Hematopoietic multipotent progenitor cell treated with erythropoietin and hydrocortisone succinate and interleukin-3 and kit ligand, for 15 days (in vitro differentiated cells): ENCODE results near the gene VPS52.

Experiments
- DNase-seq: peaks from one replicate; pipeline ENCODE4 v3.0.0-alpha.2; 2015; ENCODE audit warnings: low spot score

Gene VPS52

DNA sequence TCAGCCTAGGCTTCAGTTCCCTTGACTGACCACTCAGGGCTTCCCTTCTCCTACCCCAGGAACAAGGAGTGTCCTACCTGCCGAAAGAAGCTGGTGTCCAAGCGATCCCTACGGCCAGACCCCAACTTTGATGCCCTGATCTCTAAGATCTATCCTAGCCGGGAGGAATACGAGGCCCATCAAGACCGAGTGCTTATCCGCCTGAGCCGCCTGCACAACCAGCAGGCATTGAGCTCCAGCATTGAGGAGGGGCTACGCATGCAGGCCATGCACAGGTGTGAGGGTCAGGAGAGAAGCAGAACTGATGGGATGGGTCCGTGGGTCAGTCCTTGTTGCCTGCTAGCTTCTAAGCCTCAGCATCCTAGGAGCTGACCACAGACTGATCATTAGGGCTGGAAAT lies 61.8 kb downstream of the VPS52 start:
- DNase-seq = no peak

DNA sequence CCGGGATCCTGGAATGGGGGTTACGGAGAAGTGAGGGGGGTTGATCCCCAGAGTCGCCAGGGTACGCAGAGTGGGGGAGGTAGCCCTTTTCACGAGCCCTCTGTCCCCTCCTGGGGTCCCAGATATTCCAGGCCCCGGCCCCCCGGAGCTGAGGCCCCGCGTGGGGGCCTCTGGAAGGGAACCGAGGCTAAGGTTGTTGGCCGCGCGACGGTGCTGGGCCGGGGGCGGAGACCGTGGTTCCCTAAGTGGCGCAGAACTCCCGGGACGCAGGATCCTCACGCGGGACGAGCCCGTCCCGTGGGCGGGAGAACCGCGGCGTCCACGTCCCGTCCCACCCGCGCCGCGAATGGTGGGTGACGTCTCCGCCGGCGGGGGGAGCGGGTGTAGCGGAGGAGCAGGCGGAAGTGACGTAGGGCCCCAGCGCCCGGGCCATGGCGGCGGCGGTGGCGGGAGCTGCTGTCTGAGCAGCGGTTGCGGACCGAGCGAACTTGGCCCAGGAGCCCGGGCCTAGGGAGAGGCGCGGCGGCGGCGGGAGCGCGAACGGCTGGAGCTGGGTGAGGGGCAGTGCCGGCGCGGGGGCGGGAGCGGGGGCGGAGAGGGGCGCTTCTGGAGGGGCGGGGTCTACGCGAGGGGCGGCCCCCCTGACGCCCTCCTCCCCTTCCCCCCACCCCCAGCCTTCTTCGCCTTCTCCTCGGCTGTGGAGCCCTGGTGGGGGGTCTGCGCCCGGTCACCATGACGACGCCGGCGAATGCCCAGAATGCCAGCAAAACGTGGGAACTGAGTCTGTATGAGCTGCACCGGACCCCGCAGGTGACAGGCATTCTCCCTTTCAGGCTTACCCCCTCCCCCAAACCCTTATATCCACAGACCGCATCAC lies 63.3 kb downstream of the VPS52 start, which contains the start of gene RING1:
Gene RING1 (plus strand): TSS at position 410 of the 877 bp plus-strand sequence. CDS start 323 bp downstream, at position 733.
- DNase-seq = peak; percentile 88

DNA sequence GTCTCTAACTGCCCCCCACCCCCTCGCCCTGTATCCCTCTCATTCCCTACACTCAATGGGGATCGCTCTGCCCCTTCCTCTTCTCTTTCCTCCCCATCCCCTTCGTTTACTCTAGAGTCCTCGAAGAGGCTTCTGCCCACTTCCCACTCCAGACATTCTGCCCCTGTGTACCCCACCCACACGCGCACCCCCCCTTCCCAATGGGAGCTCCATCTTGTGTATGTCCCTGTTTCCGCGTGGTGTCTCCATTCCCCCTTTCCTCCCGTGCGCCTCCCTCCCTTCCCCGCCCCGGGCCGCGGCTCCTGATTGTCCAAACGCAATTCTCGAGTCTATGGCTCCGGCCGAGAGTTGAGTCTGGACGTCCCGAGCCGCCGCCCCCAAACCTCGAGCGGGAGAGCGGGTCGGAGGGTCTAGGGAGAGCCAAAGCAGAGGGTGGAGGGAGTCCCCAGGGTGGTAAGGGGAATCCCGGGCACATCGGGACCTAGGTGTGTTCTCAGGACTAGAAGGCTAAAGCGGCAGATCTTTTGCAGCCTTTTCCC lies 64.1 kb downstream of the VPS52 start:
- DNase-seq = no peak

DNA sequence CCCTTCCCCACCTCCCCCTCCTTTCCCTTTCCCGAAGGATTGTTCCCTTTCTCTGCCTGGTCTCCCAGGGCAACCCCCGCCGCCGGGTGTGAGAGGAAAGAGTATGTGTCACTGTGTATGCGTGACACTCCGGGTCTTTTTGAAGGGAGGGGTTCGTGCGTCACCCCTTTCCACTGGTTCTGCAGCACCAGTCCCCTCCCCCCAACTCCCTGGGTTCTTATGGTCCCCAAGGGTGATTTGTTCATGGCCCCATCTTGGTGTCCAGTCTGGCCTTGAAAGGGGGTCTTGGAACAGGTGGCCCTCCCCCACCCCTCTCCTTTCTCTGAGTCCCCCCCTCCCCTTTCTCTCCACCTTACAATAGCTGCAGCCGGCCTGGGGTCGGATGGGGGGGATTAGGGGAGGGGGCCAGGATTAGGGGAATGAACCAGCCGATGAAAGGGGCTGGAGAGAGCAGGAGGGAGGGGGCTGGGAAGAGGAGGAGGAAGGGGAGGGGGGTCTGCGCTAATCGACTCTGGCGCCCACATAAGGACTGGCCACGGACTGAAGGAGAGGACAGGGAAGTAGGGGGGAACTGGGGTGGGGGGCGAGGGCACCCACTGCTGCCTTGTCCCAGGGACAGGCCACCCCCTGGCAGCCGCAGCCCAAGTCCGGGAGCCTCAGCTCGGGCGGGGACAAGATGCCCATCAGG lies 64.7 kb downstream of the VPS52 start:
- DNase-seq = no peak

DNA sequence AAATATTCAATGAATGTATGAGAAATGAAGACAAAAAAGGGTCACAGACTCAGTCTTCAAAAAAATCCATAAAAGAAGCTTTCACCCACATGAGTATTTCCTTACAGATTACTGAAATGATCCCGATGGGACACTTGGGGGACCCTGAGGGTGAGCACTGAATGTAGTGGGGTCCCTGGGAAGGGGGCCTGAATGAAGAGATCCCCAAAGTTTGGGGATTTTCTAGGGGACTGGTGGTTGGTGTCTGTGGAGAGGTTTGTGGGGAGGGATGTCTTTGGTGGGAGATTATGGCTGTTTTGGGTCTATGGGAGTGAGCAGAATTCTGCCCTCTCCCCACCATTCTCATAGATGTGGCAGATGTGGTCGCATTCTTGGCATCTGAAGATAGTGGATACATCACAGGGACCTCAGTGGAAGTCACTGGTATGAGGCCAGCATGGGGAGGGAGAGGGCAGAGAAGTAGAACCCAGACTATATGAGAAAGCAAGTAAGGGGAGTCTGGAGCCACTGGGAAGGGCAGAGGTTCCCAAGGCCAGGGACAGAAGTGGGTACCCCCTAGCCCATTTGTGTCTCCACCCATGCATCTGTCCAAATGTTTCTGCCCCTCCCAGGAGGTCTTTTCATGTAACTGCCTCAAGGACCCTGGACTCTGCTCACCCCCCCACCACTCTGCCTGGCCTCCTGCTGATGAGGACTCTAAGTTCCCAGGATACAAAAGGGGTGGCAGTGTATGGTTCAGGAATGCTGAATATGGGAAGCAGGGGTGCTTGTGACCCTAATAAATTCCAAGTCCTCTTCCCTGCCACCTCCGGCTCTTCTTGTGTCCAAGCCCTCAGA lies 65.4 kb downstream of the VPS52 start:
- no peak for DNase-seq

DNA sequence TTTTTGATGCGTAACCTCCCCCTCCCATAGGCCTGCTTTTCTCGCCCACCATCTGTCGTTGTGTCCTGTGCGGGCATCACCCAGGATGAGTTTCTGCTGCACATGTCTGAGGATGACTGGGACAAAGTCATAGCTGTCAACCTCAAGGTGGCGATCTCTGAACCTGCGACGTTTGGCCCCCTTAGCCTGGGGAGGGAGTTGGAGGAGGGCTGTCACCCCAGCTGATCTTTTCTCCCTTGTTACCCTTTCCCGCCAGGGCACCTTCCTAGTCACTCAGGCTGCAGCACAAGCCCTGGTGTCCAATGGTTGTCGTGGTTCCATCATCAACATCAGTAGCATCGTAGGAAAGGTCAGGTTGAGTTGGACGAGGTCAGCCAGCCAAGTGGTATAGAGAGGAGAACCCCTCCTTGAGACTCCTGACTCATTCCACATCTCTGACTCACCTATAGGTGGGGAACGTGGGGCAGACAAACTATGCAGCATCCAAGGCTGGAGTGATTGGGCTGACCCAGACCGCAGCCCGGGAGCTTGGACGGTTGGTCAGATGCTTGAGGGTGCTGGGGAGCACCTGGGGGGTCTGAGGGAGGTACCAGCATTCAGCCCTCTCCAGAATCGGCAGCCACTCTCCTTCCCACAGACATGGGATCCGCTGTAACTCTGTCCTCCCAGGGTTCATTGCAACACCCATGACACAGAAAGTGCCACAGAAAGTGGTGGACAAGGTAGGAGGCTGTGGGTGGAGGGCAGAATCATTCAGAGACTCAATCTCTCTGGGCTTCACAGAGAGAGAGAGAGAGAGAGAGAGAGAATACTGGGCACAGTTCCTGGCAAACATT lies 66.3 kb downstream of the VPS52 start:
- DNase-seq = no peak

DNA sequence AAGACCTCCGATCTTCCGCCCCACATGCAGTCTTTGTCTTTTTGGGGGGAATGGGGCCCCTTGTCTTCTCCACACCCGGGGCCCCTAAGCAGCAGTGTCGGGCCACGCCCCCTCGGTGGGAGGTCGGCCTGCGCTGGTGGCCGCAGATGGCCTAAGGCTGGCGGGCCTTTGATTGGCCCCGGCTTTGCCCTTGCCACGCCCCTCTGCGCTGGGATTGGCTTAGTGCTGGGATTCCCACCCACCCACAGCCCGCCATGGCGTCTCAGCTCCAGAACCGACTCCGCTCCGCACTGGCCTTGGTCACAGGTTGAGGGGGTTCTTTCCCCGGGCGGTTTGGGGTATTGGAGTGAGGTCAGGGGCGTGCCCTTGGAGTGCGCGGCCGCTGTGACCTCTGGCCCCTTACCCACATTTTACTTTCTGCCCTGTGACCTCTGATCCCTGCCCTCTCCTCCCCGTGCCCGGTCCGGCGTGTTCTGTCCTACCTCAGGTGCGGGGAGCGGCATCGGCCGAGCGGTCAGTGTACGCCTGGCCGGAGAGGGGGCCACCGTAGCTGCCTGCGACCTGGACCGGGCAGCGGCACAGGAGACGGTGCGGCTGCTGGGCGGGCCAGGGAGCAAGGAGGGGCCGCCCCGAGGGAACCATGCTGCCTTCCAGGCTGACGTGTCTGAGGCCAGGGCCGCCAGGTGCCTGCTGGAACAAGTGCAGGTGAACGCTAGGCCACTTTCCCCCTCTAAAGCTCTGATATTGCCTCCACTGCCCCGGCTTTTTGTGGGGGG lies 67.1 kb downstream of the VPS52 start, which contains the start of gene HSD17B8:
Gene HSD17B8 (plus strand): TSS at position 241 of the 776 bp plus-strand sequence. CDS start 14 bp downstream, at position 255.
- DNase-seq = peak; percentile 92

DNA sequence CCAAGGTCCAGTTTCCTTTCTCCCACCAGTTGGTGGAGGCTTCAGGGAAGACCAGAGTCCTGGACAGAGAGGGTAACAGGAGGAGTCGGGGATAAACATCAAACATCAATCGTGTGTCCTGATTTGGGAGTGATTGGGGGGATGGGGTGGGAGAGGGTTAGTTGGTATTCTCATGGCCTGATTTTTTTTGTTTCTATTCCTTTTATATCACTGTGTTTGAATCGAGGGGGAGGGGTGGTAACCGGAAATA lies 67.6 kb downstream of the VPS52 start:
- no peak for DNase-seq

DNA sequence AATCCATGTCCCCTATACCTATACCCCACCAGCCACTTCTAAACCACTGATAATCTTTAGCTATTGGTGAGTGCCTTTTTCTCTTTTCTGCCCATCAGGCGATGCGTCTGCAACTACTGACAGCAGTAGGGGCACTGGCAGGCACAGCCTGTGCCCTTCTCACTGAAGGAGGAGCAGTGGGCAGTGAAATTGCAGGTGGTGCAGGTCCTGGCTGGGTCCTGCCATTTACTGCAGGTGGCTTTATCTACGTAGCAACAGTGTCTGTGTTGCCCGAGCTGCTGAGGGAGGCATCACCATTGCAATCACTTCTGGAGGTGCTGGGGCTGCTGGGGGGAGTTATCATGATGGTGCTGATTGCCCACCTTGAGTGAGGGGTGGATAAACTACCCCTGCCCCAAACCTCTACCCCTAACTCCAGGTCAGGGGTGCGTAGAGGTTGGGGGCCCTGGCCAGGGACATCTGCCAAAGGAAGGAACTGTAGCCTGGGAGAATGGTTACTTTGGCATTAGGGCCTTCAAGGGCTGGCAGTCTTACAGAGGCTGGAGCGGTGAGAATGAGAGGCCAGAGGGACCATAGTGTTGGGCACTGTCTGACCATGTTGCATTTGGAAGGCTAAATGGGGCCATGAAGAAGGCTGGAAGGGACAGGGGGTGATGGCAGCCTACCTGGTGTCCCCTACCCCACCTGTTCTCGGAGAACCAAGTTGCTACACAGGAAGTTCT lies 68.1 kb downstream of the VPS52 start:
- no peak for DNase-seq

DNA sequence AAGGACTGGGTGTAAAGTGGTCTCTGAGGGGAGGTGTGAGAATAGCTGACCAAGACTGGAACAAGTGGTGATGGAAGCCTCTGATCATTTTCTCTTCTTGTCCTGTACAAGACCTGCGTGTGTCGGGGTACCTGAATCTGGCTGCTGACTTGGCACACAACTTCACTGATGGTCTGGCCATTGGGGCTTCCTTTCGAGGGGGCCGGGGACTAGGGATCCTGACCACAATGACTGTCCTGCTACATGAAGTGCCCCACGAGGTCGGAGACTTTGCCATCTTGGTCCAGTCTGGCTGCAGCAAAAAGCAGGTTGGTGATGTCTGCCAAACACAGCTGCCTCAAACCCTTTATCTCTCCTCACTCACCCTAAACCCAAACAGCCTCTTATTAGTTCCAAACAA lies 68.9 kb downstream of the VPS52 start:
- no peak for DNase-seq

DNA sequence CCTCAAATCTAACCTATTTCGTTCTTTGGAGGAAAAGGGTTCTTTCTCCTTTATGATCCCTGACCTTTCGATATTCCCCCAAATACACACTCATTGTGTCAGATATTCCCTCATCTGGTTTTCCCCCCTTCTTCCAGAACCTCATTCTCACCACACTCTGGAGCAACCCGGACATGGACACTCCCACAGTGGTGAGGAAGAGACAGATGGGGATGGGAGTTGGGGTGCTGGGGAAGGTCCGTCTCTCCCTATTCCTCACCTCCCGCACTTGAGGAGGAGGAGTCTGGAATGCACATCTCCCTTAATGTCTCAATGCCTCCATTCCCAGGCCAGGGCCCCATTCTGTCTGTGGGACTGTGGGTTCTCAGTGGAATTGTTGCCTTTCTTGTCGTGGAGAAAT lies 69.7 kb downstream of the VPS52 start:
- DNase-seq = no peak

DNA sequence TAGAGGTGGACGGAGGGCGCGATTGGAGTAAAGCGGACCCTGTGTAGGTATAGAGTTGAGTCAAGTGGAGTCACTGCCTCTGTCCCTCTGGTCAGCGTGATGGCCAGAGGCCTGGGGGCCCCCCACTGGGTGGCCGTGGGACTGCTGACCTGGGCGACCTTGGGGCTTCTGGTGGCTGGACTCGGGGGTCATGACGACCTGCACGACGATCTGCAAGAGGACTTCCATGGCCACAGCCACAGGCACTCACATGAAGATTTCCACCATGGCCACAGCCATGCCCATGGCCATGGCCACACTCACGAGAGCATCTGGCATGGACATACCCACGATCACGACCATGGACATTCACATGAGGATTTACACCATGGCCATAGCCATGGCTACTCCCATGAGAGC lies 70.5 kb downstream of the VPS52 start:
- DNase-seq = no peak
